GM20431 (cell line): ENCODE measurements around the gene SLC25A17.
"Not testable (repeated sequence)": the region's sequence is repeated elsewhere in the genome, so short reads cannot be mapped to it uniquely, and the experiment has no call there.

Experiments
- in situ Hi-C: fragments of 300-500 bp; cut with MseI, MboI; formaldehyde crosslinking; loops from one replicate; pipeline ENCODE4 v1.15.0; 2020; ENCODE audit warnings: low sequenced_read_pairs; ENCODE audit not compliant: unreplicated experiment

Gene SLC25A17

GRCh38 chr22:40726514-40726913 lies 92.6 kb downstream of the SLC25A17 start:
- in situ Hi-C loops, result no loop called here

GRCh38 chr22:40723396-40723933 lies 95.7 kb downstream of the SLC25A17 start:
- in situ Hi-C loops, result no loop called here

- in situ Hi-C loops, result no loop called here
Observed at GRCh38 chr22:40721266-40721665, 97.9 kb downstream of the SLC25A17 start.

GRCh38 chr22:40720538-40721256 lies 98.4 kb downstream of the SLC25A17 start:
- in situ Hi-C loops, result no loop called here

GRCh38 chr22:40720156-40720537 lies 99.0 kb downstream of the SLC25A17 start:
- in situ Hi-C loops, result not testable (repeated sequence)
